Measurements from ENCODE around the gene MTHFD1.

The MTHFD1 gene

GRCh38 chr14:64444140-64444539, 56.0 kb downstream of the MTHFD1 start:
- H3K27ac ChIP-seq = no peak overlapping the region

GRCh38 chr14:64444984-64445845, 57.1 kb downstream of the MTHFD1 start:
- no peak for DNase-seq (ENCODE audit: low read depth, low spot score)
- H3K27ac ChIP-seq = no peak overlapping the region

More at GRCh38 chr14:64444140-64444539, 56.0 kb downstream of the MTHFD1 start:
- DNase-seq (ENCODE audit: low read depth, low spot score) = no peak

GRCh38 chr14:64447876-64448670, 59.9 kb downstream of the MTHFD1 start:
- no peak overlapping the region for H3K27ac ChIP-seq
- no peak for DNase-seq (ENCODE audit: low read depth, low spot score)

- DNase-seq (ENCODE audit: low read depth, low spot score) = no peak
- no peak overlapping the region for H3K27ac ChIP-seq
Observed at GRCh38 chr14:64450255-64450654, 62.1 kb downstream of the MTHFD1 start.

GRCh38 chr14:64454671-64455070, 66.5 kb downstream of the MTHFD1 start:
- no peak for DNase-seq (ENCODE audit: low read depth, low spot score)
- no peak overlapping the region for H3K27ac ChIP-seq

GRCh38 chr14:64459405-64460136, 71.4 kb downstream of the MTHFD1 start:
- H3K27ac ChIP-seq = no peak overlapping the region
- no peak for DNase-seq (ENCODE audit: low read depth, low spot score)

- no peak overlapping the region for H3K27ac ChIP-seq
- no peak for DNase-seq (ENCODE audit: low read depth, low spot score)
Observed at GRCh38 chr14:64461221-64461620, 73.1 kb downstream of the MTHFD1 start.

- DNase-seq (ENCODE audit: low read depth, low spot score) = no peak
- no peak overlapping the region for H3K27ac ChIP-seq
Observed at GRCh38 chr14:64463195-64463594, 75.0 kb downstream of the MTHFD1 start.

- no peak for DNase-seq (ENCODE audit: low read depth, low spot score)
- H3K27ac ChIP-seq = no peak overlapping the region
Observed at GRCh38 chr14:64463873-64464272, 75.7 kb downstream of the MTHFD1 start.

- H3K27ac ChIP-seq = no peak overlapping the region
Observed at GRCh38 chr14:64464651-64465050, 76.5 kb downstream of the MTHFD1 start.

GRCh38 chr14:64465191-64465822, 77.2 kb downstream of the MTHFD1 start, which contains the start of gene AKAP5:
Gene AKAP5, plus strand, starts transcription at chr14:64465499. Its CDS starts 2,896 bp downstream, at chr14:64468395.
- H3K27ac ChIP-seq = no peak within 1 kb of the TSS
- no peak for DNase-seq (ENCODE audit: low read depth, low spot score)

More at GRCh38 chr14:64464651-64465050, 76.5 kb downstream of the MTHFD1 start:
- DNase-seq (ENCODE audit: low read depth, low spot score) = no peak

GRCh38 chr14:64465831-64466554, 77.8 kb downstream of the MTHFD1 start:
- H3K27ac ChIP-seq = no peak overlapping the region
- DNase-seq (ENCODE audit: low read depth, low spot score) = no peak

- no peak overlapping the region for H3K27ac ChIP-seq
- DNase-seq (ENCODE audit: low read depth, low spot score) = no peak
Observed at GRCh38 chr14:64467101-64467500, 78.9 kb downstream of the MTHFD1 start.

- no peak overlapping the region for H3K27ac ChIP-seq
- DNase-seq (ENCODE audit: low read depth, low spot score) = no peak
Observed at GRCh38 chr14:64467566-64467965, 79.4 kb downstream of the MTHFD1 start.

GRCh38 chr14:64468451-64468850, 80.3 kb downstream of the MTHFD1 start:
- H3K27ac ChIP-seq = no peak overlapping the region
- no peak for DNase-seq (ENCODE audit: low read depth, low spot score)

- DNase-seq (ENCODE audit: low read depth, low spot score) = no peak
- no peak overlapping the region for H3K27ac ChIP-seq
Observed at GRCh38 chr14:64474041-64474440, 85.9 kb downstream of the MTHFD1 start.

GRCh38 chr14:64474698-64475097, 86.5 kb downstream of the MTHFD1 start:
- no peak overlapping the region for H3K27ac ChIP-seq
- no peak for DNase-seq (ENCODE audit: low read depth, low spot score)

- no peak for DNase-seq (ENCODE audit: low read depth, low spot score)
- H3K27ac ChIP-seq = no peak overlapping the region
Observed at GRCh38 chr14:64475585-64476273, 87.6 kb downstream of the MTHFD1 start.

- DNase-seq (ENCODE audit: low read depth, low spot score) = no peak
- no peak overlapping the region for H3K27ac ChIP-seq
Observed at GRCh38 chr14:64476438-64476837, 88.3 kb downstream of the MTHFD1 start.
